ENCODE data around the gene TCHP. TPM values are rescaled to one million over a fixed set of nuclear protein-coding genes. Genes with fewer than 3 reads are reported as not detected.

TCHP gene
- total RNA-seq, 1 experiment from 2014 or later, result 28.0 TPM

- Mint-ChIP-seq H3K27me3 (ENCODE audit: unreplicated experiment) (no peaks in the 10 kb centered on the region), H3K36me3 (ENCODE audit: insufficient read depth, unreplicated experiment) (peaks cover 36% of the 10 kb centered on the region), H3K4me3 (ENCODE audit: low read depth, unreplicated experiment) (no peak overlapping the region), H3K27ac (ENCODE audit: unreplicated experiment) (no peak overlapping the region), H3K9me3 (ENCODE audit: low read depth, unreplicated experiment) (no peaks in the 10 kb centered on the region), H3K4me1 (ENCODE audit: low read depth, unreplicated experiment) (no peaks in the 10 kb centered on the region)
- intact Hi-C loops (cut with micrococcal nuclease; ENCODE audit: unreplicated experiment), result no loop called here
- no peak for TF ChIP-seq CTCF (IDR thresholded peaks at IDR 0.05; ENCODE audit: unreplicated experiment)
- BruUV-seq (replicated peaks), result no TSS peak
- CTCF ChIA-PET, result interaction anchor here (0.6 kb wide), 1 partner anchor 34 kb away, joined by 5 read pairs; no protein-coding TSS in a partner anchor
- DNase-seq, result no peak
These were observed 20.2 kb downstream of the TCHP start for GRCh38 chr12:109920261-109920780.

DNA sequence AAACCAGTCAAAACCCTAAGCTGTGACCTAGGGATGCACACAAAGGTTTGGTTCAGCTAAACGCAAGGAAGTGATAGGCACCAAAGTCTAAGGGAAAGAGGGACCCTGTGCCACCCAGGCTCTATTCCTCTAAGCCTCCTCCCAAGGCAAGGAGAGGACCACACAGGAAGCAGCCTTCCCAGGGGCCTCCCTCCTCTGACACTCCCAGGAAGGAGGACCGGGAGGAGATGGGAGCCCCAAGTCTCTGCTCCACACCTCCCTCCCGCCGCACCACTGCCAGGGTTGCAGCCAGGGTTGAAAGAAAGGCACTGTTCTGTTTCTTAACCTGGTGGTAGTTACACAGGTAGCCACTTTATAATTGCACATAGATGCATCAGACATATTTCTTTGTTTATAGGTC, 21.9 kb downstream of the TCHP start:
- intact Hi-C loops (cut with micrococcal nuclease; ENCODE audit: unreplicated experiment), result no loop called here
- H3K4me3 Mint-ChIP-seq (ENCODE audit: low read depth, unreplicated experiment), result no peak overlapping the region
- peaks cover 26% of the 10 kb centered on the region for H3K36me3 Mint-ChIP-seq (ENCODE audit: insufficient read depth, unreplicated experiment)
- no peaks in the 10 kb centered on the region for H3K4me1 Mint-ChIP-seq (ENCODE audit: low read depth, unreplicated experiment)
- CTCF ChIA-PET, result no interaction called here
- H3K9me3 Mint-ChIP-seq (ENCODE audit: low read depth, unreplicated experiment), result no peaks in the 10 kb centered on the region
- BruUV-seq (replicated peaks), result no TSS peak
- DNase-seq, result no peak
- H3K27ac Mint-ChIP-seq (ENCODE audit: unreplicated experiment), result no peak overlapping the region
- no peak for TF ChIP-seq CTCF (IDR thresholded peaks at IDR 0.05; ENCODE audit: unreplicated experiment)
- H3K27me3 Mint-ChIP-seq (ENCODE audit: unreplicated experiment), result no peaks in the 10 kb centered on the region

GRCh38 chr12:109923038-109923437, 23.0 kb downstream of the TCHP start:
- intact Hi-C loops (cut with micrococcal nuclease; ENCODE audit: unreplicated experiment), result no loop called here
- BruUV-seq (replicated peaks), result no TSS peak

DNA sequence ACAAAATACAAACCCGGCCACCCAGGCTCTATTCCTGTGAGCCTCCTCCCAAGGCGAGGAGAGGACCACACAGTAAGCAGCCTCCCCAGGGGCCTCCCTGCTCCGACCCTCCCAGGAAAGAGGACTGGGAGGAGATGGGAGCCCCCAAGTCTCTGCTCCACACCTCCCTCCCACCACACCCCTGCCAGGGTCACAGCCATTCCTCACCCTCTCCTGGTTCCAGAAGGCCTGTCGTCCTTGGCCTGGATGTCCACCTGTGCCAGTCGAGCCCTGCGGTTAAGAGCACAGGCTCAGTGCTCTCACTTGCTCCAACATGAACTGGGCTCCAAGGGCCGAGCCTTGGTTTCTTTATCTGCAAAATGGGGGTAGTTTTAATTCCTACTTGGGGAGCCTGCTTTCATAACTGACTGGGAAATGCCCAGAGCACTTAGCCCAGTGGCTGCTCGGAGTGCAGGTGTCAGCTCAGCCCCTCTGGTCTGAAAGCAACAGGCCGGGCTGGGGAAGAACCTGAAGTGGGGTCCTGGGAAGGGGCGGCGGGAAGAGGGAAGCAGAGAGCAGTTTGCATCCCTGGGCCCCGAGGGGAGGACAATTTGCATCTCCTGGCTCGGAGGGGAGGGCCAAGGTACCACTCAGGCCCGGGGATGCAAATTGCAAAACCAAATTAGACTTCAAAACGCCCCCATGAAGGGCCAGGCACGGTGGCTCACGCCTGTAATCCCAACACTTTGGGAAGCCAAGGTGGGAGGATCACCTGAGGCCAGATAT, 23.6 kb downstream of the TCHP start:
- BruUV-seq (replicated peaks), result no TSS peak
- Mint-ChIP-seq H3K27ac (ENCODE audit: unreplicated experiment) (no peak overlapping the region), H3K9me3 (ENCODE audit: low read depth, unreplicated experiment) (no peaks in the 10 kb centered on the region), H3K27me3 (ENCODE audit: unreplicated experiment) (no peaks in the 10 kb centered on the region), H3K4me3 (ENCODE audit: low read depth, unreplicated experiment) (no peak overlapping the region), H3K36me3 (ENCODE audit: insufficient read depth, unreplicated experiment) (peaks cover 18% of the 10 kb centered on the region), H3K4me1 (ENCODE audit: low read depth, unreplicated experiment) (no peaks in the 10 kb centered on the region)
- DNase-seq, result no peak
- intact Hi-C loops (cut with micrococcal nuclease; ENCODE audit: unreplicated experiment), result no loop called here
- CTCF ChIA-PET, result no interaction called here
- TF ChIP-seq CTCF (IDR thresholded peaks at IDR 0.05; ENCODE audit: unreplicated experiment), result no peak

More at GRCh38 chr12:109923038-109923437, 23.0 kb downstream of the TCHP start:
- H3K9me3 Mint-ChIP-seq (ENCODE audit: low read depth, unreplicated experiment), result no peaks in the 10 kb centered on the region
- no peaks in the 10 kb centered on the region for H3K27me3 Mint-ChIP-seq (ENCODE audit: unreplicated experiment)
- TF ChIP-seq CTCF (IDR thresholded peaks at IDR 0.05; ENCODE audit: unreplicated experiment), result no peak
- peaks cover 22% of the 10 kb centered on the region for H3K36me3 Mint-ChIP-seq (ENCODE audit: insufficient read depth, unreplicated experiment)
- CTCF ChIA-PET, result no interaction called here
- H3K4me3 Mint-ChIP-seq (ENCODE audit: low read depth, unreplicated experiment), result no peak overlapping the region
- H3K4me1 Mint-ChIP-seq (ENCODE audit: low read depth, unreplicated experiment), result no peaks in the 10 kb centered on the region
- no peak overlapping the region for H3K27ac Mint-ChIP-seq (ENCODE audit: unreplicated experiment)
- DNase-seq, result no peak

Data from Calu3 (cell line).